SK-N-SH (cell line): ENCODE measurements around the gene IFNG-AS1. TPM values are rescaled to one million over a fixed set of nuclear protein-coding genes. Genes with fewer than 3 reads are reported as not detected.

Experiments
- CTCF ChIA-PET: fragments of 300-600, 350-600 bp; formaldehyde crosslinking; extraction: SDS; loops from one replicate; lab custom pipeline; 2021; lab: Yijun Ruan, JAX
- POLR2A ChIA-PET: fragments of 350-600 bp; sonication (Branson Sonifier 250); formaldehyde crosslinking; extraction: SDS; loops from one replicate; lab custom pipeline; 2020; ENCODE audit warnings: antibody characterized with exemption, inconsistent platforms; lab: Yijun Ruan, JAX
- DNase-seq: peaks from one replicate; pipeline ENCODE4 v3.0.0; 2012
- H2AFZ ChIP-seq: fragments of 200-600 bp; sonication (generic); 2 replicates; pipeline ENCODE4 v1.8.1; 2016; ENCODE audit warnings: antibody characterized with exemption, mild to moderate bottlenecking, low read depth
- H3F3A ChIP-seq: fragments of 200-600 bp; sonication (generic); replicated peaks from 2 replicates; pipeline ENCODE3; 2016; ENCODE audit warnings: antibody characterized with exemption, mild to moderate bottlenecking; ENCODE audit not compliant: insufficient read depth
- H3K27ac ChIP-seq, 2 experiments: fragments of 200-500 bp in 1 of 2; fragments of 200-600 bp in 1 of 2; sonication (Bioruptor generic) in 1 of 2; sonication (generic), shearing (Covaris generic) in 1 of 2; 2 replicates each; pipeline versions ENCODE4 v1.5.1 to v1.6.1; 2014 to 2016; ENCODE audit warnings: low read depth in 2 of 2, inconsistent platforms in 1 of 2, low read length in 1 of 2, mild to moderate bottlenecking in 1 of 2, mixed read lengths in 1 of 2
- H3K27me3 ChIP-seq: fragments of 200-600 bp; sonication (generic), shearing (Covaris generic); 2 replicates; pipeline ENCODE4 v1.6.1; 2016; ENCODE audit warnings: mixed run types; ENCODE audit not compliant: insufficient read depth
- H3K36me3 ChIP-seq, 2 experiments: fragments of 200-500 bp in 1 of 2; fragments of 200-600 bp in 1 of 2; sonication (Bioruptor generic) in 1 of 2; sonication (generic) in 1 of 2; replicated peaks in 1 of 2; 2 replicates each; pipeline versions ENCODE3 to v1.5.1; 2014 to 2016; ENCODE audit warnings: low read length in 1 of 2, mild to moderate bottlenecking in 1 of 2; ENCODE audit not compliant: insufficient read depth in 2 of 2, control insufficient read depth in 1 of 2
- H3K4me1 ChIP-seq, 2 experiments: fragments of 200-500 bp in 1 of 2; fragments of 200-600 bp in 1 of 2; sonication (Bioruptor generic) in 1 of 2; sonication (generic), shearing (Covaris generic) in 1 of 2; 2 replicates each; pipeline versions ENCODE4 v1.5.1 to v1.6.1; 2014 to 2016; ENCODE audit warnings: low read depth in 1 of 2, low read length in 1 of 2, mixed run types in 1 of 2; ENCODE audit not compliant: insufficient read depth in 2 of 2, control insufficient read depth in 1 of 2
- H3K4me2 ChIP-seq: fragments of 200-600 bp; sonication (generic), shearing (Covaris generic); 2 replicates; pipeline ENCODE4 v1.6.1; 2017; ENCODE audit warnings: mixed run types
- H3K4me3 ChIP-seq, 2 experiments: fragments of 200-500 bp in 1 of 2; fragments of 200-600 bp in 1 of 2; sonication (Bioruptor generic) in 1 of 2; sonication (generic), shearing (Covaris generic) in 1 of 2; 2 replicates each; pipeline versions ENCODE4 v1.5.1 to v1.8.1; 2014 to 2016; ENCODE audit warnings: low read depth in 2 of 2, inconsistent platforms in 1 of 2, low read length in 1 of 2, mild to moderate bottlenecking in 1 of 2, mixed read lengths in 1 of 2, moderate library complexity in 1 of 2
- H3K79me2 ChIP-seq: fragments of 200-600 bp; sonication (generic); 2 replicates; pipeline ENCODE4 v1.8.1; 2017; ENCODE audit warnings: mild to moderate bottlenecking; ENCODE audit not compliant: insufficient read depth
- H3K9ac ChIP-seq: fragments of 200-600 bp; sonication (generic); 2 replicates; pipeline ENCODE4 v1.6.1; 2017; ENCODE audit warnings: mixed run types
- H3K9me2 ChIP-seq: fragments of 200-600 bp; sonication (generic); 2 replicates; pipeline ENCODE4 v1.6.1; 2017; ENCODE audit warnings: mixed run types
- H3K9me3 ChIP-seq: fragments of 200-600 bp; sonication (generic); 2 replicates; pipeline ENCODE4 v1.6.1; 2017; ENCODE audit warnings: mixed run types, mild to moderate bottlenecking, moderate library complexity
- H4K20me1 ChIP-seq: fragments of 200-600 bp; sonication (generic); 2 replicates; pipeline ENCODE4 v1.6.1; 2017; ENCODE audit warnings: mild to moderate bottlenecking, mixed run types; ENCODE audit not compliant: insufficient read depth
- EP300 ChIP-seq, 2 experiments: IDR thresholded peaks; 2 replicates each; pipeline versions ENCODE4 v1.4.0 to v1.6.1; 2012; ENCODE audit warnings: borderline replicate concordance in 1 of 2, low read depth in 1 of 2, low read length in 1 of 2
- FOSL2 ChIP-seq: IDR thresholded peaks from 2 replicates; pipeline ENCODE4 v1.4.0; 2012; ENCODE audit warnings: low read depth, mild to moderate bottlenecking, moderate library complexity, borderline replicate concordance
- FOXM1 ChIP-seq: IDR thresholded peaks from 2 replicates; pipeline ENCODE4 v1.4.0; 2012; ENCODE audit warnings: low read depth, mild to moderate bottlenecking
- GATA2 ChIP-seq: sonication (generic); formaldehyde crosslinking; IDR thresholded peaks from 2 replicates; pipeline ENCODE4 v1.5.0; 2020; ENCODE audit warnings: mild to moderate bottlenecking, missing genetic modification reagents
- JUND ChIP-seq: IDR thresholded peaks from 2 replicates; pipeline ENCODE4 v1.4.0; 2012
- MXI1 ChIP-seq: IDR thresholded peaks from 2 replicates; pipeline ENCODE4 v1.6.1; 2012; ENCODE audit warnings: mild to moderate bottlenecking, low read depth, low read length, improper control_type of control experiment
- NFIC ChIP-seq: IDR thresholded peaks from 2 replicates; pipeline ENCODE4 v1.4.0; 2012; ENCODE audit warnings: borderline replicate concordance
- NRF1 ChIP-seq: IDR thresholded peaks from 2 replicates; pipeline ENCODE4 v1.6.1; 2012; ENCODE audit warnings: low read depth, mild to moderate bottlenecking, low read length
- PBX3 ChIP-seq: IDR thresholded peaks from 2 replicates; pipeline ENCODE4; 2012
- RAD21 ChIP-seq: IDR thresholded peaks from 2 replicates; pipeline ENCODE4 v1.6.1; 2012; ENCODE audit warnings: mild to moderate bottlenecking, low read length
- RCOR1 ChIP-seq: fragments of 150-350 bp; IDR thresholded peaks from 2 replicates; pipeline ENCODE4 v1.6.1; 2017; ENCODE audit warnings: antibody characterized with exemption, low read length
- RFX5 ChIP-seq: IDR thresholded peaks from 2 replicates; pipeline ENCODE4 v1.6.1; 2012; ENCODE audit warnings: mild to moderate bottlenecking, improper control_type of control experiment, low read length
- RXRA ChIP-seq: IDR thresholded peaks from 2 replicates; pipeline ENCODE4 v1.4.0; 2012; ENCODE audit warnings: low read depth, mild to moderate bottlenecking, borderline replicate concordance
- SIN3A ChIP-seq: IDR thresholded peaks from 2 replicates; pipeline ENCODE4 v1.6.1; 2012; ENCODE audit warnings: low read depth, mild to moderate bottlenecking, low read length, moderate library complexity, borderline replicate concordance
- TAF1 ChIP-seq: IDR thresholded peaks from 2 replicates; pipeline ENCODE4 v1.6.1; 2012; ENCODE audit warnings: low read depth, mild to moderate bottlenecking, low read length, moderate library complexity, borderline replicate concordance
- TCF12 ChIP-seq: IDR thresholded peaks from 2 replicates; pipeline ENCODE4 v1.4.0; 2012
- TEAD4 ChIP-seq: IDR thresholded peaks from 2 replicates; pipeline ENCODE4 v1.4.0; 2012; ENCODE audit warnings: mild to moderate bottlenecking, borderline replicate concordance; ENCODE audit not compliant: insufficient read depth
- USF2 ChIP-seq: fragments of 150-350 bp; IDR thresholded peaks from 2 replicates; pipeline ENCODE4 v1.6.1; 2017; ENCODE audit warnings: antibody characterized with exemption, low read length, low read depth, borderline replicate concordance
- YY1 ChIP-seq: IDR thresholded peaks from 2 replicates; pipeline ENCODE4 v1.4.0; 2012; ENCODE audit warnings: low read depth, mild to moderate bottlenecking
- ZBTB33 ChIP-seq: IDR thresholded peaks from 2 replicates; pipeline ENCODE4 v1.4.0; 2012; ENCODE audit warnings: low read depth, borderline replicate concordance
- WGBS: methylation state at CpG from one replicate; pipeline ENCODE4 v1.1.6; 2017; ENCODE audit warnings: low lambda C conversion rate; 5-methylcytosine and 5-hydroxymethylcytosine counted together
- polyA plus RNA-seq, 3 experiments: library from polyadenylated mRNA; depleted of rRNA; stranded (reverse); fragments of >200 nt; gene quantifications; 2 replicates each; pipeline ENCODE4 v1.2.3, GENCODE V29; 2012
- TF ChIP-seq, protein P1 (sequence below): IDR thresholded peaks from 2 replicates; pipeline ENCODE4 v1.4.0; 2012; ENCODE audit warnings: low read depth, borderline replicate concordance

IFNG-AS1 gene
- polyA plus RNA-seq, 1 of the 3 experiments (the other 2 are of a cell fraction), result not detected

DNA sequence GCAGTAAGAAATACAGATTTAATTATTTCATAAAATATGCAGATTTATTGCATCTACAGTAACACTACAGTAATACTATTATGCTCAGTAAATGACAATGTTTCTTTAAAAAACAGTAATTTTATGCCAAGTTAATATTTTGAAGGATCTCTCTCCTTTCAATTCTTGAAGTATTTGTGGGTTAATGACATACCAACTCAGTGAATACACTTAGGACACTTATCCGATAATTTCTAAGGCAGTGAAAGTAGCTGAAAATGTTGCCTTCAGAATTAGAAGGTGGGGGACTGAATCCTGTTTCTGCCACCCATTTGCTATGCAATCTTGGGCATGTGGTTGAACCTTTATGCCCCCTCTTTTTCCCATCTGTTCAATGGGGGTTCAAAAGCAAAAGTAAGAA lies 24.8 kb upstream of the IFNG-AS1 start:
- no peak overlapping the region for H3K4me2 ChIP-seq
- 67% methylated on average over 1 of the region's 1 CpG for WGBS
- CTCF ChIA-PET, result no interaction called here

GRCh38 chr12:67966560-67966959 lies 22.7 kb upstream of the IFNG-AS1 start:
- H3K79me2 ChIP-seq, result no peaks in the 10 kb centered on the region
- ChIA-PET CTCF (interaction anchor here (1.3 kb wide), 1 partner anchor 612 kb away, joined by 3 read pairs; no protein-coding TSS in a partner anchor), POLR2A (no interaction called here)
- no peak overlapping the region for H3K9ac ChIP-seq
- H3F3A ChIP-seq, result no peaks in the 10 kb centered on the region
- no peak overlapping the region for H3K4me3 ChIP-seq
- H3K9me2 ChIP-seq, result no peaks in the 10 kb centered on the region
- no peak overlapping the region for H2AFZ ChIP-seq
- H4K20me1 ChIP-seq, result no peaks in the 10 kb centered on the region
- TF ChIP-seq PBX3 (no peak), TAF1 (no peak), TCF12 (no peak), NRF1 (no peak), NFIC (no peak), GATA2 (CRISPR knock-in tag) (no peak), EP300 (IDR thresholded peaks at IDR 0.05; ENCODE audit: borderline replicate concordance in 1 of 2, low read depth in 1 of 2, low read length in 1 of 2) (no peak), RAD21 (no peak), SIN3A (no peak), USF2 (no peak), JUND (no peak), TEAD4 (no peak), FOSL2 (no peak), RXRA (no peak), RCOR1 (no peak), ZBTB33 (no peak), MXI1 (no peak), YY1 (no peak)
- TF ChIP-seq, protein P1, sequence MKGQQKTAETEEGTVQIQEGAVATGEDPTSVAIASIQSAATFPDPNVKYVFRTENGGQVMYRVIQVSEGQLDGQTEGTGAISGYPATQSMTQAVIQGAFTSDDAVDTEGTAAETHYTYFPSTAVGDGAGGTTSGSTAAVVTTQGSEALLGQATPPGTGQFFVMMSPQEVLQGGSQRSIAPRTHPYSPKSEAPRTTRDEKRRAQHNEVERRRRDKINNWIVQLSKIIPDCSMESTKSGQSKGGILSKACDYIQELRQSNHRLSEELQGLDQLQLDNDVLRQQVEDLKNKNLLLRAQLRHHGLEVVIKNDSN, result no peak
- WGBS, result 66% methylated on average over 2 of the region's 2 CpGs
- H3K4me2 ChIP-seq, result no peak overlapping the region
- no peaks in the 10 kb centered on the region for H3K4me1 ChIP-seq
- peaks cover 3% of the 10 kb centered on the region; the same call in 1 of the 2 replicates for H3K9me3 ChIP-seq
- H3K36me3 ChIP-seq, result no peaks in the 10 kb centered on the region
- no peak overlapping the region for H3K27ac ChIP-seq
- DNase-seq, result no peak
- H3K27me3 ChIP-seq, result no peaks in the 10 kb centered on the region

More for the DNA sequence above, 24.8 kb upstream of the IFNG-AS1 start:
- Histone ChIP-seq H3K9me2 (no peaks in the 10 kb centered on the region), H3K27me3 (no peaks in the 10 kb centered on the region), H3F3A (no peaks in the 10 kb centered on the region), H3K36me3 (no peaks in the 10 kb centered on the region), H3K4me3 (no peak overlapping the region), H3K9me3 (no peaks in the 10 kb centered on the region), H3K9ac (no peak overlapping the region), H3K27ac (no peak overlapping the region), H2AFZ (no peak overlapping the region), H3K79me2 (no peaks in the 10 kb centered on the region), H4K20me1 (no peaks in the 10 kb centered on the region), H3K4me1 (no peaks in the 10 kb centered on the region)
- DNase-seq, result no peak
- no peak for TF ChIP-seq TAF1
- TF ChIP-seq USF2, result no peak
- TF ChIP-seq JUND, result no peak
- TF ChIP-seq FOXM1, result no peak
- TF ChIP-seq RFX5, result no peak
- POLR2A ChIA-PET, result no interaction called here
